C4-2B (cell line): ENCODE measurements around the gene TIAM2.

ENCODE experiments used
- CTCF ChIP-seq: fragments of 450-650 bp; conservative IDR thresholded peaks from 2 replicates; pipeline ENCODE4 v1.5.1; 2017; ENCODE audit warnings: mild to moderate bottlenecking
- ZFX ChIP-seq: fragments of 450-650 bp; IDR thresholded peaks from 2 replicates; pipeline ENCODE4 v1.6.1; 2017

- TF ChIP-seq CTCF (no peak), ZFX (no peak)
Observed at GRCh38 chr6:155259204-155259603, 264.1 kb downstream of the TIAM2 start.
